Anterior cingulate cortex (tissue), 58 donors: ENCODE results near the gene DPP8.
A peak's percentile ranks its signal among the peaks of the same experiment; 100 is the strongest.
"Not testable (repeated sequence)": the region's sequence is repeated elsewhere in the genome, so short reads cannot be mapped to it uniquely, and the experiment has no call there.

Experiments used
- DNase-seq, 58 donors: peaks; one replicate each; lab custom pipeline; 2025; lab: John Stamatoyannopoulos, UW

DPP8 gene

GRCh38 chr15:65408324-65409035, 109.0 kb downstream of the DPP8 start:
- DNase-seq, result no peak

GRCh38 chr15:65406424-65407000, 111.0 kb downstream of the DPP8 start:
- DNase-seq, result no peak

- no peak for DNase-seq
Measured at GRCh38 chr15:65405791-65406423, 111.6 kb downstream of the DPP8 start.

- no peak for DNase-seq
Measured at GRCh38 chr15:65404186-65404872, 113.2 kb downstream of the DPP8 start.

GRCh38 chr15:65402961-65403360, 114.5 kb downstream of the DPP8 start:
- no peak for DNase-seq

GRCh38 chr15:65401611-65402240, 115.8 kb downstream of the DPP8 start:
- DNase-seq, result no peak

GRCh38 chr15:65400760-65401610, 116.5 kb downstream of the DPP8 start:
- DNase-seq, result peak in 42 of 58 donors; percentile 6 to 52 (median 20)

GRCh38 chr15:65399997-65400396, 117.5 kb downstream of the DPP8 start:
- no peak for DNase-seq

GRCh38 chr15:65399001-65399706, 118.3 kb downstream of the DPP8 start:
- no peak for DNase-seq

GRCh38 chr15:65398486-65398885, 119.0 kb downstream of the DPP8 start:
- DNase-seq, result not testable (repeated sequence)

- no peak for DNase-seq
Measured at GRCh38 chr15:65396965-65397317, 120.5 kb downstream of the DPP8 start.

- no peak for DNase-seq
Measured at GRCh38 chr15:65396283-65396964, 121.1 kb downstream of the DPP8 start.

- no peak for DNase-seq
Measured at GRCh38 chr15:65395567-65396202, 121.8 kb downstream of the DPP8 start.

- DNase-seq, result no peak
Measured at GRCh38 chr15:65394936-65395335, 122.6 kb downstream of the DPP8 start.

- DNase-seq, result no peak
Measured at GRCh38 chr15:65394280-65394789, 123.2 kb downstream of the DPP8 start.

GRCh38 chr15:65393557-65393956, 123.9 kb downstream of the DPP8 start:
- DNase-seq, result no peak

GRCh38 chr15:65393091-65393490, 124.4 kb downstream of the DPP8 start:
- DNase-seq, result no peak
